Measurements from ENCODE around the gene ZNF280B. TPM values are rescaled to one million over a fixed set of nuclear protein-coding genes. Genes with fewer than 3 reads are reported as not detected.

The ZNF280B gene, protein sequence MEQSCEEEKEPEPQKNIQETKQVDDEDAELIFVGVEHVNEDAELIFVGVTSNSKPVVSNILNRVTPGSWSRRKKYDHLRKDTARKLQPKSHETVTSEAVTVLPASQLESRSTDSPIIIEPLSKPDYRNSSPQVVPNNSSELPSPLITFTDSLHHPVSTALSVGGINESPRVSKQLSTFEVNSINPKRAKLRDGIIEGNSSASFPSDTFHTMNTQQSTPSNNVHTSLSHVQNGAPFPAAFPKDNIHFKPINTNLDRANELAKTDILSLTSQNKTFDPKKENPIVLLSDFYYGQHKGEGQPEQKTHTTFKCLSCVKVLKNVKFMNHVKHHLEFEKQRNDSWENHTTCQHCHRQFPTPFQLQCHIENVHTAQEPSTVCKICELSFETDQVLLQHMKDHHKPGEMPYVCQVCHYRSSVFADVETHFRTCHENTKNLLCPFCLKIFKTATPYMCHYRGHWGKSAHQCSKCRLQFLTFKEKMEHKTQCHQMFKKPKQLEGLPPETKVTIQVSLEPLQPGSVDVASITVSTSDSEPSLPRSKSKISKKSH
- total RNA-seq = under 1 TPM; 0.33 to 0.64 (median 0.44) TPM

DNA sequence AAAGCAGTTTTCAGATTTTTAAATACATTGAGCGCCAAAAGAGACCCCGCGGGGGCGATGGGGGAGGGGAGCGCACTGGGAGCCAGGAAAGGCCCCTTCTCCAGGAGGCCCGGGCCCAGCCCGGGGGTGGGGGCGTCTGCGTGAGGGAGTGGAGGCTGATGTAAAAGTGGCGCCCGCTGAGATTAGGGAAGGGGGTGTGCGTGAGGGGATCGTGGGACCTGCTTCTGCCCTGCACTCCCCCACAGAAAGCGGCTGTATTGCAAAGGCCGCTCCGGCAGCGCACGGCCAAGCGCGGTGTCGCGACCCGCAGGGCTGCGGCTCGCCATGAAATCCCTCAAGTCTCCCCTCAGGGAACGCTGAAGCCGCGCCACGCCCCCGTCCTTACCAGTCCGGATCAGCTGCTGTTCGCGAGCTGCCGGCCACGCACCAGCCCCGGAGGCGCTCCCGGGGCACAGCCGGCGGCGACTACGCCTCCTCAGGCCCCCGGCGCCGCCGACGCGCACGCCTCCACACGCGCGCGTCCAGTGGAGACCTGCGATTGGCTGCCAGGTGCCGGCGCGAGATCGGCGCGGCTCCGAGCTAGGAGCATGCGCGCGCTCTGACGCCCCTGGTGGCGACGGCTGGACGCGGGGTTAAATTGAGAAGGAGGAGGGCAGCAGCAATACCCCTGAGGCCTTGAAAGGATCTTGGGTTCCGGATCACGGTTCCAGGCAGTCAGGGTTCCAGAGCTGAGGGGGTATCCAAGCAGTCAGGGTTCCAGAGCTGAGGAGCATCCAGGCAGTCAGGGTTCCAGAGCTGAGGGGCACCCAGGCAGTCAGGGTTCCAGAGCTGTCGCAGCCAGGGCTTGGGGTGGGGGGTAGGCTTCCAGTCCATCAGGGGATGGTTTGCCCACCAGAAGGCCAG lies at the start of gene ZNF280B:
ZNF280B (minus strand) TSS at position 469 of the 903 bp plus-strand sequence. CDS start 19,344 bp downstream, outside the sequence.
- H3K4me1 ChIP-seq = no peaks in the 10 kb centered on the region
- no peak for DNase-seq (ENCODE audit: low spot score in 2 of 2)
- peaks cover 0 to 16% of the 10 kb centered on the region in 2 donors for H3K27me3 ChIP-seq
- TF ChIP-seq POLR2AphosphoS5 (IDR thresholded peaks at IDR 0.05) (no peak), POLR2A (IDR thresholded peaks at IDR 0.05) (no peak)
- TF ChIP-seq, protein P1, sequence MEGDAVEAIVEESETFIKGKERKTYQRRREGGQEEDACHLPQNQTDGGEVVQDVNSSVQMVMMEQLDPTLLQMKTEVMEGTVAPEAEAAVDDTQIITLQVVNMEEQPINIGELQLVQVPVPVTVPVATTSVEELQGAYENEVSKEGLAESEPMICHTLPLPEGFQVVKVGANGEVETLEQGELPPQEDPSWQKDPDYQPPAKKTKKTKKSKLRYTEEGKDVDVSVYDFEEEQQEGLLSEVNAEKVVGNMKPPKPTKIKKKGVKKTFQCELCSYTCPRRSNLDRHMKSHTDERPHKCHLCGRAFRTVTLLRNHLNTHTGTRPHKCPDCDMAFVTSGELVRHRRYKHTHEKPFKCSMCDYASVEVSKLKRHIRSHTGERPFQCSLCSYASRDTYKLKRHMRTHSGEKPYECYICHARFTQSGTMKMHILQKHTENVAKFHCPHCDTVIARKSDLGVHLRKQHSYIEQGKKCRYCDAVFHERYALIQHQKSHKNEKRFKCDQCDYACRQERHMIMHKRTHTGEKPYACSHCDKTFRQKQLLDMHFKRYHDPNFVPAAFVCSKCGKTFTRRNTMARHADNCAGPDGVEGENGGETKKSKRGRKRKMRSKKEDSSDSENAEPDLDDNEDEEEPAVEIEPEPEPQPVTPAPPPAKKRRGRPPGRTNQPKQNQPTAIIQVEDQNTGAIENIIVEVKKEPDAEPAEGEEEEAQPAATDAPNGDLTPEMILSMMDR (IDR thresholded peaks at IDR 0.05) = no peak
- intact Hi-C loops (cut with DNase I; ENCODE audit: low total_unique reads) = no loop called here
- peaks cover 13 to 25% of the 10 kb centered on the region in 2 donors for H3K9me3 ChIP-seq
- H3K27ac ChIP-seq = no peak within 1 kb of the TSS
- H3K4me3 ChIP-seq = peak within 1 kb of the TSS; percentile 38 to 60 (median 43)
- H3K36me3 ChIP-seq = no peaks in the 10 kb centered on the region

- no peaks in the 10 kb centered on the region for H3K9me3 ChIP-seq
- no peak for DNase-seq (ENCODE audit: low spot score in 2 of 2)
- TF ChIP-seq, protein P1 (IDR thresholded peaks at IDR 0.05) = no peak
- TF ChIP-seq POLR2AphosphoS5 (IDR thresholded peaks at IDR 0.05) (no peak), POLR2A (IDR thresholded peaks at IDR 0.05) (no peak)
- no peak overlapping the region for H3K27ac ChIP-seq
- intact Hi-C loops (cut with DNase I; ENCODE audit: low total_unique reads) = no loop called here
- H3K36me3 ChIP-seq = no peaks in the 10 kb centered on the region
- H3K4me1 ChIP-seq = peaks cover 0 to 10% of the 10 kb centered on the region in 2 donors
- peaks cover 0 to 4% of the 10 kb centered on the region in 2 donors for H3K27me3 ChIP-seq
- no peak overlapping the region for H3K4me3 ChIP-seq
Observed at GRCh38 chr22:22556995-22557925, 48.7 kb upstream of the ZNF280B start.

DNA sequence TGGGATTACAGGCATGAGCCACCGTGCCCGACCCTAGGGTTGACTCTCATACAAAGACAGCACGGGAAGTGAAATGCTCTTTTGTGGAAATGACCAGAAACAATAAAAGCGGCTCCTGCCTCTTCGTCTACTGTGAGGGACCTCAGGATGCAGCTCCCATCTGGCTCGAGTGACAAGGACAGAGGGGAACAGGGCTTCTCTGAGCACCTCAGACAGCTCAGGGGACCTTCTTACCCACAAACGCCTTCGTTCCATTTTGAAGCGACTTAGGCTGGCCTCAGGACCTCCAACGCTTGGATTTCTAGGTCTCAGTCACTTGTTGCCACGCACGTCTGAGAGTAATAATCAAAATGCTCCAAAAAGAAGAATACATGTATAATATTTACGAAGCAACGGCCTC lies 48.0 kb upstream of the ZNF280B start:
- Histone ChIP-seq H3K4me1 (peaks cover 0 to 10% of the 10 kb centered on the region in 2 donors), H3K36me3 (no peaks in the 10 kb centered on the region), H3K4me3 (no peak overlapping the region), H3K27me3 (peaks cover 0 to 4% of the 10 kb centered on the region in 2 donors), H3K27ac (no peak overlapping the region), H3K9me3 (no peaks in the 10 kb centered on the region)
- no peak for TF ChIP-seq POLR2AphosphoS5 (IDR thresholded peaks at IDR 0.05)
- TF ChIP-seq, protein P1 (IDR thresholded peaks at IDR 0.05) = no peak
- no peak for TF ChIP-seq POLR2A (IDR thresholded peaks at IDR 0.05)
- DNase-seq (ENCODE audit: low spot score in 2 of 2) = no peak
- intact Hi-C loops (cut with DNase I; ENCODE audit: low total_unique reads) = no loop called here

DNA sequence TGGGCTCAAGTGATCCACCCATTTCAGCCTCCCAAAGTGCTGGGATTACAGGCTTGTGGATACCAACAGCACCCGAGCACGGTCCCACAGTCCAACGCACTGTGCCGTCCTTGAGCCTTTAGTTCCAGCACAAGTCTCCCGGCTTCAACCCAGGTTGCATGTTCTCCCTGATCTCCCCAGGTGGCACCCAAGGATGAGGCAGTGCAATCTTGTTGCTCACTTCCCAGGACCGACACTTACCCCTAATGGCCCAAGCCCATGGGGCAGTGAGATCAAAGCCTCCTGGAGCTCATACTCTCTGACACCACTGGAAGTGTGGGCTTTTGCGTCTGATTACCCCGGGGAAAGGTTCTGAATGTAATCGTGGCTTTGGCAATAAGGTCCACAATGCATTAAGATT lies 47.1 kb upstream of the ZNF280B start:
- no peak for DNase-seq (ENCODE audit: low spot score in 2 of 2)
- TF ChIP-seq, protein P1 (IDR thresholded peaks at IDR 0.05) = no peak
- TF ChIP-seq POLR2A (IDR thresholded peaks at IDR 0.05) = no peak
- no peak for TF ChIP-seq POLR2AphosphoS5 (IDR thresholded peaks at IDR 0.05)
- intact Hi-C loops (cut with DNase I; ENCODE audit: low total_unique reads) = no loop called here

More for the DNA sequence above, 47.1 kb upstream of the ZNF280B start:
- no peaks in the 10 kb centered on the region for H3K9me3 ChIP-seq
- no peaks in the 10 kb centered on the region for H3K36me3 ChIP-seq
- H3K27me3 ChIP-seq = peaks cover 0 to 4% of the 10 kb centered on the region in 2 donors
- no peak overlapping the region for H3K4me3 ChIP-seq
- H3K27ac ChIP-seq = no peak overlapping the region
- H3K4me1 ChIP-seq = peaks cover 0 to 10% of the 10 kb centered on the region in 2 donors

Measured in breast epithelium (tissue), 4 donors.